MM.1S (cell line): ENCODE results near the gene KCNIP3.

Experiments used
- CTCF ChIP-seq: fragments of 300-600 bp; sonication (generic); IDR thresholded peaks from 2 replicates; pipeline ENCODE4 v1.5.1; 2016; ENCODE audit warnings: antibody characterized with exemption, low read length, mixed read lengths
- EZH2 ChIP-seq: fragments of 300-600 bp; sonication (generic); optimal IDR thresholded peaks from 2 replicates; pipeline ENCODE3; 2017; ENCODE audit warnings: low read depth, mild to moderate bottlenecking, antibody characterized with exemption, low read length, mixed read lengths
- EZH2phosphoT487 ChIP-seq: fragments of 300-600 bp; sonication (generic); IDR thresholded peaks from 2 replicates; pipeline ENCODE4 v1.6.1; 2018; ENCODE audit warnings: antibody characterized with exemption, low read length

- TF ChIP-seq CTCF (no peak), EZH2phosphoT487 (no peak), EZH2 (no peak)
Observed at GRCh38 chr2:95325026-95325425, 27.9 kb downstream of the KCNIP3 start.
